GM19099 (cell line): Measurements from ENCODE around the gene KCND3.

Experiments
- POLR2A ChIP-seq: IDR thresholded peaks from 3 replicates; pipeline ENCODE4 v1.6.1; 2011; ENCODE audit warnings: low read depth; ENCODE audit not compliant: insufficient read length; ENCODE audit errors: extremely low read depth

The KCND3 gene

DNA sequence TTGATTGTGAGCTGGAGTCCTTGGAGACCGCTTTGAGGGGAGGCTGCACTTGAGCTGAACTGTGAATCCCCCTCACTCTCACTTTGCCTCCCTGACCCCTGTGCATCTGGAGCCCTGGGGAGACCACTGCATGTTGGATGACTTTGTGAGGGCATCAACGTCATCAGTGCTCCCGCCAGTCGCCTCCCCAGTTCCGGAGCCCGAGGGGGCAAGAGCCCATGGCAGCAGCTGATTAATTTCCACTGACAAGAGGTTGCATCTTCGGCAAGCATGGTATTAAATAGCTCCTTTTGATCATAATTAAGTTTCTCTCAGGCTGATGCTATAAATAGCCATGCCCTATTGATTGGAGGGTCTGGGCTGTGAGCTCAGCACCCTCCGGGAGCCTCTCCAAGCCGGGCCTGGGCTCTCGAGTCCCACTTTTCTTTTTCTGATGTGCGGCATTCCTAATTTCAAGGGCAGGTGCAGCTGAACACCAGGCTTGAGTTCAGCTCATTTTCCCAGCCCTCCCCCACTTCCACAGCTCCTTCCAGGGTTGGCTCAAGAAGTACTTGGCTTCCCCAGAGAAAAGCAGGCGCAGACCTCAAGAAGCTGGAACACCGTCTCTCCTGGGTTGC, 33.2 kb downstream of the KCND3 start:
- TF ChIP-seq POLR2A: no peak

DNA sequence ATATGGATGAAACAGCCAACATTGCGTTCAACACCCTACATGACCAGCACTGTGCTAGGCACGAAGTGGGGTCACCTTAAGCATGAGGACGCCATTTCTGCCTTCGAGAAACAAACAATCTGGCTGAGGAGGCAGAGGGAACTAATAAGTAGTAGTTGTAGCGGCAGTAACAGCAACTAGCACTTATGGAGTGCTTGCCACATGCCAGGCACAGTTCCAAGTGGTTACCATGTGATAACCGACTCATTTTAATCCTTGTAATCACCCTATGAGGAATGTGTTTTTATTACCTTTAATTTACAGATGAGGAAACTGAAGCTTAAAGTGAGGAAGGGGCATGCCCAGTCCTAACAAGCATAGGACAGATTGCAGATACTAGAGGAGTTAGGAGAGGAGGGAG, 33.7 kb downstream of the KCND3 start:
- no peak for TF ChIP-seq POLR2A

DNA sequence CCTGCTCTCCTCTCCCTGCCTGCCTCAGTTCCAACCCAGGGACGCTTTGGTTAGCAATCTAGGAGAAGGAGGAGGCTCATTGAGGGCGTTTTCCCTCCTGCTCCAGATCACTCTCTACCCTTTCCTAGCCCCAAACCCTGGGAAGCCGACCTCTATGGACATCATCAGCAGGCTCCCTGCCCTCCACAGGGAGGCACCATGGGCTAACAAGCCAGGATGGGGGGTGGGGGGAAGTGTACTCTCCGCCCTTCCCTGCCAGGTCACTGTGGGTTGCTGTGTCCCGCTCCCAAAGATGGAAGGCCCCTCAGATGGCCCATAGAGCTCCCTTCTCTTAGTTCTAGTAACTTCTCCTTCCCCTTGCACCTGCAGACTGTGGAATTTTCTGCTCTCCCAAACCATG, 35.7 kb downstream of the KCND3 start:
- TF ChIP-seq POLR2A: no peak

DNA sequence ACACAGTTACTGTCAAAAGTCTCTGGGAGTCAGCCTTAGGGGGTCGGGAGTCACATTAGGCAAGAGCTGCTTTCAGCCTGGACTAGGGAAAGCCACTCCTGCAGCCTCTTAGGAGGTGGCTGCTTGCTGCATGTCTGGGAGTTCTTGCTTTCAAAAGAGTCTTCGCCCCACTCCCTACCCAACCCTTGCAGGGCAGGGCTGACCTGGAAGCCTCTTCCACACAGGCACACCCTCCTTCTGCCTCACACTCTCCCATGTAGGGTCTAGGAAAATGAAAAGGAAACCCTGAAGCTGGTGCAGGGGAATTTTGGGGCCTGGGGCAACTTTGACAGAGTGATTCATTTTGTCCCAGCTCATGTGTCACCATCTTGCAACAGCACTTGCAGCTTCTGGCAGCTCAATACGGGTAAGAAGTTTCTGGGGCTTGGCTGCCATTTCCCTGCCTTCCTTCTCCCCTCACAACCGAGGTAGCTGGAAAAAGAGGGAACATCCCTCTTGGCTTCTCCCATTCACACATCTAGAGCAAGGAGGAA, 37.3 kb downstream of the KCND3 start:
- no peak for TF ChIP-seq POLR2A

DNA sequence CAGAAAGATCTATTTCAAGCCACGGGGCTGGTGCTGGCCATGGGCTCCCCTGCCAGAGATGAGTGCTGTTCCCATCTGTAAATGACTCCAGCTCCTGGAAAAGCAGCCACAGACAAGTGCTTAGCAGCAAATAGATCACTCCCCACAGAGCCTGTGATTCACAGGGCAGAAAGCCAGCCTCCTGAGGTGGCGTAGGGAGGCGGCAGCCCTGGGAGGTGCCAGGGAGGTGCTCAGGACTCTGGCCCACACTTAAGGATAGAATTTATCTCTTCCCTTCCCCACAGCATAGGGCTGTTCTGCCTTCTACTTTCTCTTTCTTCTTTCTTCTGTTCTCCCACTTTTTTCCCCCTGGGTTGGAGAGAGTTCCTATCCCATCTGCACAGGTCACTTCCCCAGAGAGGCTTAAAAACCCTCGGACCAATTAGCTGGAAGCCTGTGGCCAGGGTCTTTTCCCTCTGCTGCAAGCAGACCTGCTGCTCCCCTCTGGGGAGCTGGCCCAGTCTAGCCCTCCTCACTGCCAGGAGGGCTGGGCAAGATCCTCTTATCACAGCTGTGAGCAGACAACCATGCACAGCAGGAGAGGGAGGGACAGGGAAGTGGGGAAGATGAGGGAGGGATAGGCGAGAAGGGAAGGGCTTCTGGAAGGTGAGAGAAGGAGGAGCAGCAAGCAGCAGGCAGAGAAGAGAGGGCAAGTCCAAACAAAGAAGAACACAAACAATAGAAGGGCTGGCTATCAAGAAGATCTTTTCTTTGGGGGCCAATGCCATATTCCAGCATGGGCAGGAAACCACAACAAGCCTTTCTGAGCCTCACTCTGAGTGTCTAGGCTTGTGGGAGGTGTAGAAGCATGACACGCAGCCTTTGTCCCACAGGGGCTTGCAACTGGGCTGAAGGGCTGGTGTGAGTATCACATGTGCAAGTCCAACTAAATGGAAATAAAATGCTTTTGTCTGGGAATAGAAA, 41.0 kb downstream of the KCND3 start:
- no peak for TF ChIP-seq POLR2A

DNA sequence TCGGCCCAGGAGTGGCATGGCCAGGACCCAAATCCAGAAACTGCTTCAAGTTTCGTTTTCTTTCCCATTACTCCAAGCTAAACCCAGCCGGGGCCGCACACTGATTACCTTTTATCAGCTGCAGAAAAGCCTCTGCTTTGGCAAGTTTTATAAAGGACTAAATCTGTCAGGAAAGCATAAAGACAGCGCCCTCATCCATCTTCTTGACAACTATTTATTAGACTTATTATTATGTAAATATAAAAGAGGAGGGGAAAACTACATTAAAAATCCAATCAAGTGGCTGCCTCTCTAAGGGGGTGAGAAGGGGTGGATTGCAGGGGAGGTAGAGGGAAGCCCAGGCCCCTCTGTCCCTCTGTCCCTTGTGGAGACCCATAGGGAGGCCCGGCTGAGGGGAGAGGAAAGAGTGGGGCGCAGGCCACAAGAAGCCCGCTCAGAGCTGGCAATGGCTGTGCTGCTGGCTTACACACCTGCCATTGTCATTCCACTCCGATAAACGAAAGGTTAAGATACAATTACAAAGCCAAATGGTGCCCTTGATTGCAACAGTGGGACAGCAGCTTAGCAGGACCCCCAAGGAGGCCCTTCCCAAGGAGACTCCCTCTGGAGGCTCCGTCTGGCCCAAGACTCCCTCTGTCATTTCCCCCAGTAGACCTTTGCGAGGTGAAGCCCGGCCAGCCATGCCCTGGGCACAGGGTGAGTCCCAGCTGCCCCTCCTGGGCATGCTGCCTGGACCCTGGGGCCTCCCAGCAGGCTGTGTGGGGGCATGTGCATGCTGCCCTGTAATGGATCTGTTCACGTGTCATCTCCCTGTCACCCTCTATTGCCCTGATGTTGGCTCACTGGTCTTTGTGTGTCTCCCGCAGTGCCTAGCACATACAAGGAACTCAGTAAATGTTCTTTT, 45.4 kb downstream of the KCND3 start:
- no peak for TF ChIP-seq POLR2A

DNA sequence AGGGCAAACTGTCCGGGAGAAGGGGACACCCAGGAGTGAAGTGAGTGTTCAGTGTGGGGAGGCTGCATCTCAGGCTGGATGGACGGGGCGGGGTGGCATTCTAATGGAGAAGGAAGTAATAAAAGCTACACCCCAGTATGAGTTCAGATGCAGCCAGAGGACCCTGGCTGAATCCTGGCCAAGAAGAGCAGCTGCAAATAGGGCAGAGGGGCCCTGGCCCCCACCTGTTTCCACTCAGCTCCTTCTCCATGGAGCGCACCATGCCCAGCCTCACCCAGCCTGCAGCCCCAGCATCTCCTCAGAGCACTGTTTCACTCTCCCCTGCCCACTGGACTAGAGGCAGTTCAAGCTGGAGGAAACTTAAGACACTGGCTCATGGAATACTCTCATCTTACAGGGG, 46.4 kb downstream of the KCND3 start:
- no peak for TF ChIP-seq POLR2A

DNA sequence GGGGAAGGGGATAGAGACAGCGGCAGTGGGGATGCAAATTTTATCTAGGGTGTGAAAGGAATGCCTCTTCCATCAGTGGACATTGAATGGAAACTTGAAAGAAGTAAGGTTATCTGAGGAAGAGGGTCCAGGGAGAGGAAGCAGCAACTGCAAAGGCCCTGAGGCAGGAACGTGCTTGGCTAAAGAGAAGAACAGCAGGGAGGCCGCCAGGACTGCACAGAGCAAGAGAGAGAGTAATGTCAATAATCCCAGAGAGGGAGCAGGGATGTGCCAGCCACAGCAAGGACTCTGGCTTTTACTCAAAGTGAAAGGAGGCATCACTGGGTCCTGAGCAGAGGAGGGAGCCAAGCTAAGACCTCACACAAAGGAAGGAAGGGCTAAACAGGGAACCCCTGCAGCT, 50.9 kb downstream of the KCND3 start:
- no peak for TF ChIP-seq POLR2A

DNA sequence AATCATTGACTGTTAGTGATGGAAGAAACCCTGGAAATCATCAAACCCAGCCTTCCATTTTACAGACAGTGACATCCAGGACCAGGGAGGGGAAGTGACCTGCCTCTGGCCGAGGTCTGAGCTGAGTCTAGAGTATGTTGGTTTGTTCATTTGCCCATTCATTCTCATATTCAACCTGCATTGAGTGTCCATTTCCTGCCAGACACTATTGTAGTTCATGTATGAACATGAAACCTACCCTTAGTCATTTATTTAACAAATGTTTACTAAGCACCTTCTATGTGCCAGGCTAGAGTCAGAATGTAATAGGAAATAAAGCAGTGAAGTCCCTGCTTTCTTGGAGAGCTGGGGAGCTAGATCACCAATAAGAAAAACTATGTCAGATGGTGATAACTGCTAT, 51.3 kb downstream of the KCND3 start:
- TF ChIP-seq POLR2A: no peak

DNA sequence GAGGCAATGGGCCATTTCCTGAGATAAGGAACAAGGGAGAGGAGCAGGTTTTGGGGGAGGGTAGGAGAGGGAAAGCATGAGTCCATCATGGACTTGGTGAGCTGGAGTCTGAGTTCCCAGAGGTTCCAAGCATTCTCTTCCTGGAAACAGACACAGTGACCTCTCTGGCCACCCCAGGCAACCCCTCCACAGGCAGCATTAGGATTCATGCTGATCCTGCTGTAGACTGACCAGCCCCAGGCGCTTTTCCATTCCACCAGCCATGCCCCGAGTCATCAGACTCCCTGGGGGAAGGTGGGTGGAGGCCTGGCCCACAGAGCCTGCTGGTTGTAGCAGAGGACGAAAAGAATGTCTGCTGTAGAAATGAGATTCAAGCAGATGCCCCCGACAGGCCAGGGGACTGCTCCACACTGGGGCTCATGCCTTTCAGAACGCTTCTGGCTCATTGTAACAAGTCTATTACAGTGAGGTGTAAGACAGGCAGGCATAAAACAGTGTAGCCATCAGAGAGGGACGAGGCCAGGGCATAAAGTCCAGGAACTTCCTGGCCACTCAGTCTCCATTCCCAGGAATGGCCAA, 52.2 kb downstream of the KCND3 start:
- TF ChIP-seq POLR2A: no peak

DNA sequence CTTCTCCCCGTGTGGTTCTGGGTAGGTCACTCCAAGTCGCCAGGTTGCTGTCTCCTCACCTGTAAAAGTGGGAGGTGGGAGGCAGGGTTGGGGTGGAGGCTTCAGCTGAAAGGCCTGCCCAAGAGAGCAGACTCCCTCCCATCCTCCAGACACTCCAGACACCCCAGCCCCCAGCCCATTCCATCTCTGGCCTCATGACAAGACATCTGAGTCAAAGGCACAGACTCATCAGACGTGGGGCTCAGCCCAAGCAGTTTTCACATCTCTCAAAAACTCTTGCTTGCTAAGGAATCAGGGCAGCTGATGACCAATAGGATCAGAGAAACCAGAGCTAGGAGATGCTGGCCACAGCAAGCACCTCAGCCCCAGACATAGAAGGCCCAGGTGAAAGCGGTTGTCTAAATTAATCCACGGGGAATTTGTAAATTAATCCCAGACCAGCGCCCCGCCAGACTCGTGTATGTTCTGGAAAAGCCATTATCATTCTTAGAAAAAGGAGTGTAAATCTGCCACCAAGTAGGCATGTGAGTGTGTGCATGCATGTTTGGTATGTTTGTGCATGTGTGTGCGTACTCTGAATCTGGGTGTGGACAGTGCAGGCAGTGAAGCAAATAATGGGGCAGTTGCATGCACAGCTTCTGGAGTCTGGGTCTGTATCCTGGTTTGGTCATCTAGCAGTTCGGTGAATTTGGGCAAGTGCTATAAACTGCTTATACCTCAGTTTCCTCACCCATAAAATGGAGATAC, 55.2 kb downstream of the KCND3 start:
- TF ChIP-seq POLR2A: no peak

DNA sequence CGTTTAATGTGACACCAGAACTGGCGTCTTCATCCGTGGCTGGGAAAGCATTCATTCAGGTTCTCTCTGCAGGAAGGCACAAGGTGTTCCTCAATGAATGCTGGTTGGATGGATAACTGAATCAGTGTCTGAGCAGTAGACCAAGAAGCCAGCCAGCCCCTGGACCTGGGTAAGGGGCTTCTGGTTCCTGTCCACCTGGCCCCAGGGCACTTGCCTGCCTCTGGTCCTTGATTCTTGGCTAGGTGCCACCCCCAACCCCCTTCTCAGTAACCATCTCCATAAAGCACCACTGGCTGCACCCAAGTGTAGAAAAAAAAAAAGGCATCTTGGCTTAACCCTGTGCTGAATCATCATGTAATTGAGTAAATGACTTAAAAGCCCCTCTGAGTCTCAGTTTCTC, 59.1 kb downstream of the KCND3 start:
- TF ChIP-seq POLR2A: no peak

DNA sequence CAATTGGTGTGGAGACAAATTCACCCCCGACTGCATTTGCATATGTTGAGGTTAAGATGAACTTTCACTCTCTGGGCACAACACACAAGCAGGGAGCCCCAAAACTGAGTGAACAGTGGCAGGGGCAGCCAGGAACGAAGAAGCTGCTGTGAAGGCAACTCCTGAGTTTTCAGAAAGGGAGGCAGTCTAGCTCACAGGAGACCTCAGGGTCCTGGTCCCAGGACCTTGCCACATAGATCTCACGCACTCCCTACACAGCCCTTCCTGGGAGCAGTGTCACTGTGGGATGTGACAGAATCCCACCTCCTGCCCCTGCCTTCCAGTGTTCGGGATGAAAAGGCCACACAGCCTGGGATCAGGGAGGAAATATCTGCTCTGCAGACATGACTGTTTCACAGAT, 60.9 kb downstream of the KCND3 start:
- TF ChIP-seq POLR2A: no peak

DNA sequence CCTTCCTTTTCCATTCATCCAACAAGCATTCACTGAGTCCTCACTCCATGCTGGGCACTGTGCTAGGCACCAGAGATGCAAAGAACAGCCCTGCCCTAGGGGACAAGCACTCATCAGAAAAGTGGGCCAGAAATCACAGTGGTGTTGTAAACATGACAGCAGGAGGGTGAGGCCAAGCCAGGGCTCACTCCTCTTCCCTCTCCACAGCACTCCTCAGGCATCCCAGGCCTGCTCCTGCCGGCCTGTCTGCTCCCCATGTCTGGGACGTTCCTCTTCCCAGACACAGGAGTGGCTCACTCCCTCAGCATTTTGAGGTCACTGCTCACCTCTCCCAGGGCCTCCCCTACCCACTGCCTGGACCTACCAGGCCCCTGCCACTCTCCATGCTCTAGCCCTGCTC, 61.8 kb downstream of the KCND3 start:
- TF ChIP-seq POLR2A: no peak

DNA sequence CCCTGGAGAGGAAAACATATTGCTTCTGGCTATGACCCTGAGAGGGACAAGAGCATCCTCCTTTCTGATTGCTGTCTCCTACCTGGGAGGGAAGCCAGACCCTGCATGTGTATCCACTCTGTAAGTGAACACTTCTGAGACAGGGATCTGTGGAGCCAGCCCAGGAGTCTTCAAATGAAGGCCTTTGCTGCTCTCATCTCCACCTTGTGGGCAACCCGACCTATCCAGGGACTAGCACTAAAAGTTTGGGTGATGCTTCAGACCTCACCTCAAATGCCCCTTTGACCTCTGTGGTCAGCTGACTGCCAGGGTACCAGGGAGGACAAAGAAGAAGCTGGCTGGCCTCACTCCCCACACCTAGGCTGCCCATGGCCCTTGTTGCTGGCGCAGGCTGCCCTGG, 64.7 kb downstream of the KCND3 start:
- no peak for TF ChIP-seq POLR2A

DNA sequence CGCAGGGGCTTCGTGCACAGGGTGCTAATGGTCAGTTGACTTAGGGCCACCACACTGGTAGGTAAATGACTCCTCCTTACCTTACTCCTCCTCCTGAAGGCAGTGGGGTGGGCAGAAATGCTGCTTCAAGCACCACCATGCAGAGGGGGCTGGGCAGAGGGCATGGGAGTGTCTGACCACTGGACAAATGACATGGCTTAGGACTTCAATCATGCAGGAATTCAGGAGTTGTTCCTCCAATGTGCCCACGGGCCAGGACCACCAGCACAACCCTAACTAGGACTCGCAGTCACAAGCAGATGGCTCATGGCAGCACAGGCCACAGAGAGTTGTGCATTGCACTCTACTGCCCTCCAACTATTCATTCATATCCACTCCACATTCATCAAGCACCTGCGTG, 65.7 kb downstream of the KCND3 start:
- TF ChIP-seq POLR2A: no peak
